Mesendoderm (in vitro differentiated cells): Measurements from ENCODE around the gene GFRA1.

Experiments used
- DNase-seq: peaks from one replicate; pipeline ENCODE4 v3.0.0; 2013
- H2AK5ac ChIP-seq: 2 replicates; pipeline ENCODE4 v1.6.1; 2013; ENCODE audit warnings: low read length, inconsistent platforms
- H2BK120ac ChIP-seq: 2 replicates; pipeline ENCODE4 v1.6.1; 2013; ENCODE audit warnings: low read depth, mild to moderate bottlenecking, low read length, moderate library complexity, mixed read lengths
- H2BK15ac ChIP-seq: replicated peaks from 2 replicates; pipeline ENCODE4 v1.6.1; 2013; ENCODE audit warnings: low read depth, mild to moderate bottlenecking, moderate library complexity
- H2BK5ac ChIP-seq: 2 replicates; pipeline ENCODE4 v1.6.1; 2013; ENCODE audit warnings: low read length, inconsistent platforms
- H3K18ac ChIP-seq: 2 replicates; pipeline ENCODE4 v1.6.1; 2013; ENCODE audit warnings: mild to moderate bottlenecking, low read length, mixed read lengths
- H3K23ac ChIP-seq: one replicate; pipeline ENCODE4 v1.6.1; 2013; ENCODE audit warnings: low read length
- H3K27ac ChIP-seq: 2 replicates; pipeline ENCODE4 v1.5.1; 2013; ENCODE audit warnings: low read depth, mild to moderate bottlenecking, inconsistent platforms, low read length, moderate library complexity
- H3K27me3 ChIP-seq: 2 replicates; pipeline ENCODE4 v1.6.1; 2013; ENCODE audit warnings: low read length, control low read depth, mild to moderate bottlenecking, inconsistent platforms; ENCODE audit not compliant: insufficient read depth, poor library complexity
- H3K36me3 ChIP-seq: 2 replicates; pipeline ENCODE4 v1.6.1; 2013; ENCODE audit warnings: low read length, inconsistent platforms; ENCODE audit not compliant: control insufficient read depth, insufficient read depth
- H3K4ac ChIP-seq: one replicate; pipeline ENCODE4 v1.6.1; 2013; ENCODE audit warnings: low read depth, mild to moderate bottlenecking, low read length, moderate library complexity
- H3K4me1 ChIP-seq: 2 replicates; pipeline ENCODE4 v1.6.1; 2013; ENCODE audit warnings: low read depth, low read length, inconsistent platforms; ENCODE audit not compliant: control insufficient read depth
- H3K4me2 ChIP-seq: 2 replicates; pipeline ENCODE4 v1.6.1; 2013; ENCODE audit warnings: low read length
- H3K4me3 ChIP-seq: 2 replicates; pipeline ENCODE4 v1.5.1; 2013; ENCODE audit warnings: mild to moderate bottlenecking, low read length
- H3K56ac ChIP-seq: one replicate; pipeline ENCODE4 v1.6.1; 2013; ENCODE audit warnings: low read length
- H3K79me1 ChIP-seq: 2 replicates; pipeline ENCODE4 v1.6.1; 2013; ENCODE audit warnings: low read length, inconsistent platforms
- H3K79me2 ChIP-seq: 2 replicates; pipeline ENCODE4 v1.6.1; 2013; ENCODE audit warnings: mild to moderate bottlenecking, low read length; ENCODE audit not compliant: control insufficient read depth, insufficient read depth
- H3K9ac ChIP-seq: 2 replicates; pipeline ENCODE4 v1.6.1; 2013; ENCODE audit warnings: low read length, inconsistent platforms
- H4K5ac ChIP-seq: one replicate; pipeline ENCODE4 v1.6.1; 2013; ENCODE audit warnings: low read length
- H4K8ac ChIP-seq: one replicate; pipeline ENCODE4 v1.6.1; 2013; ENCODE audit warnings: low read depth, mild to moderate bottlenecking, control low read depth, low read length, moderate library complexity
- WGBS: extraction: QIAGEN DNeasy Blood & Tissue Kit; methylation state at CpG from one replicate; pipeline ENCODE4 v1.1.7; 2013; ENCODE audit warnings: low lambda C conversion rate, missing lambda C conversion rate; ENCODE audit not compliant: insufficient coverage; ENCODE audit errors: extremely low coverage; 5-methylcytosine and 5-hydroxymethylcytosine counted together

The GFRA1 gene

DNA sequence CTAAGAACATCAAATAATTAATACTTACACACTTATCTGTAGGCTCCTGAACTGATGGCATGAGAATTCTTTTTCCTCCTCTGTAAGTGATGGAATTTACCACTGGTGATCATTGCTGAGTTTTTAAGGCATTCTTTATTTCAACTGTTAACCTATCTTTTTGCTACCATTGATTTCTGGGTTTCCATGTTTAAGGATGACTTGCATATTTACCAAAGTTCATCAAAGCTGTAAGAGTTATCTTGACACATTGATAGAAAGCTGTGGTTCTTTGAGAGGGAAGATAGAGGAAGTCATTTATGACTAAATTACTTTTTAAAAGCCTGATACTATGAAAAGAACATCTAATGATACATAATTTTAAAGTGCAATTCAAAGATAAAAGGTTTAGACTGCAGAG, 19.5 kb upstream of the GFRA1 start:
- Histone ChIP-seq H3K9ac (no peak overlapping the region), H3K18ac (no peak overlapping the region), H3K4me3 (no peak overlapping the region), H3K56ac (no peak overlapping the region), H3K27me3 (no peaks in the 10 kb centered on the region), H3K4me2 (no peak overlapping the region), H2BK5ac (no peak overlapping the region), H4K8ac (no peak overlapping the region), H2BK120ac (no peak overlapping the region), H3K79me1 (no peaks in the 10 kb centered on the region), H3K27ac (no peak overlapping the region), H4K5ac (no peak overlapping the region), H2BK15ac (no peak overlapping the region), H2AK5ac (no peak overlapping the region), H3K23ac (no peak overlapping the region), H3K36me3 (no peaks in the 10 kb centered on the region), H3K4ac (no peak overlapping the region), H3K79me2 (no peaks in the 10 kb centered on the region), H3K4me1 (no peaks in the 10 kb centered on the region)
- DNase-seq = no peak

DNA sequence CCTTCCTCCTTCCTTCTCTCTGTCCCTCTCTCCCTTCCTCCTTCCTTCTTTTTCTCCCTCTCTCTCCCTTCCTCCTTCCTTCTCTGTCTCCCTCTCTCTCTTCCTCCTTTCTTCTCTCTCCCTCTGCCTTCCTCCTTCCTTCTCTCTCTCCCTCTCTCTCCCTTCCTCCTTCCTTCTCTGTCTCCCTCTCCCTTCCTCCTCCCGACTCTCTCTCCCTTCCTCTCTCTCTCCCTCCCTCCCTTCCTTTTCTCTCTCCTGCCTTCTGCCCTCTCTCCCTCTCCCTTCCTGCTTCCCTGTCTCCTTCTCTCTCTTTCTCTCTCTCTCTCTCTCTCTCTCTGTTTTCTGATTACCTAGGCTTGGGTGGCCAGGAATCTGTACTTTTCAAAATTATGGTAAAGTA, 16.6 kb upstream of the GFRA1 start:
- no peak overlapping the region for H4K5ac ChIP-seq
- H2BK15ac ChIP-seq = no peak overlapping the region
- H3K4me3 ChIP-seq = no peak overlapping the region
- H4K8ac ChIP-seq = no peak overlapping the region
- H3K9ac ChIP-seq = no peak overlapping the region
- H3K4me2 ChIP-seq = no peak overlapping the region
- no peak overlapping the region for H3K18ac ChIP-seq
- H3K79me2 ChIP-seq = no peaks in the 10 kb centered on the region
- no peak overlapping the region for H2BK5ac ChIP-seq
- no peak overlapping the region for H2BK120ac ChIP-seq
- H3K36me3 ChIP-seq = no peaks in the 10 kb centered on the region
- H2AK5ac ChIP-seq = no peak overlapping the region
- no peaks in the 10 kb centered on the region for H3K4me1 ChIP-seq
- H3K56ac ChIP-seq = no peak overlapping the region
- H3K4ac ChIP-seq = no peak overlapping the region
- H3K23ac ChIP-seq = no peak overlapping the region
- H3K27me3 ChIP-seq = no peaks in the 10 kb centered on the region
- no peak for DNase-seq
- no CpG with 5 or more reads among the region's 1 CpG for WGBS
- H3K27ac ChIP-seq = no peak overlapping the region
- H3K79me1 ChIP-seq = no peaks in the 10 kb centered on the region

DNA sequence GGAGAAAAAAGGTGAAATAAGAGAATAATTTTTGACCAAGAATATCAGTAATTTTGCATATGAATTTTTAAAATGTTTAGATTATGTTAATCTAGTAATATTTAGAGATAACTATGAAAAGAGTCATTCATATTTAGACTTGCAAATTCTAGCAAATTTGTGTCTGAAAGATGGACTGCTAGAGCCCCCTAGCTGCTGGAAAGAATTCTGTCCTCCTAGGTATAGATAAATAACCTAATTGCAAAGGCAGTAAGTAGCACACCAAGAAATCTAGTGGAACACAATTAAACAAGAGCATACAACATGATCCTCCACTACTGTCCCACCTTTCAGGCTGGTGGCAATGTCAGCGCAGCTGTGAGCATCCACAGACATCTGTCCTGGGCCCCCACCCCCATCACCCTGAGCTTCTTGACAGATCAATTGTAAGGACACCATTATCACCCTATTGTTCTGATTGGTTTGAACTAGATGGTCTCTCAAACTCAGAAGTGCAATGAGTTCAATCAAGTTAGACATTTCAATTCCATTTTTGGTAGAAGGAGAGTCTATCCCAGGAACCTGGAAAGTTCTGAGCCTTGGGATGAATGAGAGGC, 15.0 kb upstream of the GFRA1 start:
- no peak overlapping the region for H2BK15ac ChIP-seq
- H3K18ac ChIP-seq = no peak overlapping the region
- H2AK5ac ChIP-seq = no peak overlapping the region
- no peak overlapping the region for H3K56ac ChIP-seq
- no peaks in the 10 kb centered on the region for H3K79me1 ChIP-seq
- H3K4me1 ChIP-seq = no peaks in the 10 kb centered on the region
- H2BK120ac ChIP-seq = no peak overlapping the region
- no peak overlapping the region for H3K4me2 ChIP-seq
- H3K36me3 ChIP-seq = no peaks in the 10 kb centered on the region
- no peaks in the 10 kb centered on the region for H3K79me2 ChIP-seq
- DNase-seq = peak; percentile 48
- no CpG with 5 or more reads among the region's 1 CpG for WGBS
- no peaks in the 10 kb centered on the region for H3K27me3 ChIP-seq
- no peak overlapping the region for H3K27ac ChIP-seq
- no peak overlapping the region for H3K4me3 ChIP-seq
- H2BK5ac ChIP-seq = no peak overlapping the region
- H3K4ac ChIP-seq = no peak overlapping the region
- no peak overlapping the region for H4K8ac ChIP-seq
- no peak overlapping the region for H3K23ac ChIP-seq
- H4K5ac ChIP-seq = no peak overlapping the region
- H3K9ac ChIP-seq = no peak overlapping the region

DNA sequence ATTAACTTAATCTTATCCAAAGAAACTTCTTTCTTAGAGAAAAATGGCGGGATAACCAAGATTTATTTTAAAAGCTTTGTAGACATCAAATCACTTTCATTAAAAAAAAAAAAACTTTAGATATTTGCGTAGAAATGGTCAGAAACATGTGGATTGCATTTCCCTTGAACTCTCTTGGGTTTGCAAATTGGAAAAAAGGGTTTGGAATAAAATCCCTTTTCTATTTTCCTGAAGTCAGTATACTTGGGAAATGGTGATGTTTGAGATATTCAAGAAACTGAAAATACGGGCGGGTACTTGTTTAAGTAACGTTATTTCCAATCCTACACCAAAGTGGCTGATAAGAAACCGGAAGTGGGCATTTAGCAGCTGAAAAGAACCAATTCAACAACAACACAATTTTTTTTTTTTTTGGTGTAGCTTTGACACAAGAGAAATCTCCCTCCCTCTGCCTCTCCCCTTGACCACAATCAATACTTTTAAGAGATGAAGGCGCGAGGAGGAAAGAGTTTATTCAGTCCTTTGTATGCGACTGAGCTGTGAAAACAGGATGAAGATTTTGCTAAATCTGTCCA, 13.7 kb upstream of the GFRA1 start:
- Histone ChIP-seq H3K4me2 (no peak overlapping the region), H2BK5ac (no peak overlapping the region), H3K79me1 (no peaks in the 10 kb centered on the region), H3K27ac (no peak overlapping the region), H3K9ac (no peak overlapping the region), H4K8ac (no peak overlapping the region), H3K36me3 (no peaks in the 10 kb centered on the region), H2BK120ac (no peak overlapping the region), H3K56ac (no peak overlapping the region), H3K4me3 (no peak overlapping the region), H4K5ac (no peak overlapping the region), H3K4ac (no peak overlapping the region), H3K27me3 (no peaks in the 10 kb centered on the region), H3K4me1 (no peaks in the 10 kb centered on the region), H3K79me2 (no peaks in the 10 kb centered on the region), H2BK15ac (no peak overlapping the region), H3K18ac (no peak overlapping the region), H3K23ac (no peak overlapping the region), H2AK5ac (no peak overlapping the region)
- no CpG with 5 or more reads among the region's 9 CpGs for WGBS
- no peak for DNase-seq

DNA sequence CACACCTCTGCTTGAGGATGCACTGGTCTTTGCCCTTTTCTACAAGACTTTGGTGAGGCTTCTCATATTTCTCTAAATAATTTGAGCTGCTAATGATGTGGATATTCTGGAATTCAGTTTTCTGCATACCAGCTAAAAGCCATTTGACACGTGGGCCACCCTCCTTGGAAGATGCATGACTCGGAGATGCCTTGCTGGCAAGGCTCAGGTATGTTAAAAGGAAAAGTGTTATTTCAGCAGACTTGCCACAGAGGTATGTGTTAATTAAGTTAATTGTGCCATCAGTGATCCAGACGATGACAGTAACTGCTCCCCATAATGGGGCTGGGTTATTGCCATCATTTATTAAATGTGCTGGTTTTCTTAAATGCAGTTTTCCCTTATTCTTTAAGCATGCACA, 8.8 kb upstream of the GFRA1 start:
- Histone ChIP-seq H3K79me2 (no peaks in the 10 kb centered on the region), H3K27me3 (no peaks in the 10 kb centered on the region), H3K56ac (no peak overlapping the region), H3K4me1 (no peaks in the 10 kb centered on the region), H3K4ac (no peak overlapping the region), H4K8ac (no peak overlapping the region), H2BK120ac (no peak overlapping the region), H2AK5ac (no peak overlapping the region), H4K5ac (no peak overlapping the region), H2BK15ac (no peak overlapping the region), H3K23ac (no peak overlapping the region), H3K4me3 (no peak overlapping the region), H2BK5ac (no peak overlapping the region), H3K9ac (no peak overlapping the region), H3K27ac (no peak overlapping the region), H3K4me2 (no peak overlapping the region), H3K18ac (no peak overlapping the region), H3K79me1 (no peaks in the 10 kb centered on the region), H3K36me3 (no peaks in the 10 kb centered on the region)
- peak; percentile 56 for DNase-seq
- no CpG with 5 or more reads among the region's 3 CpGs for WGBS

DNA sequence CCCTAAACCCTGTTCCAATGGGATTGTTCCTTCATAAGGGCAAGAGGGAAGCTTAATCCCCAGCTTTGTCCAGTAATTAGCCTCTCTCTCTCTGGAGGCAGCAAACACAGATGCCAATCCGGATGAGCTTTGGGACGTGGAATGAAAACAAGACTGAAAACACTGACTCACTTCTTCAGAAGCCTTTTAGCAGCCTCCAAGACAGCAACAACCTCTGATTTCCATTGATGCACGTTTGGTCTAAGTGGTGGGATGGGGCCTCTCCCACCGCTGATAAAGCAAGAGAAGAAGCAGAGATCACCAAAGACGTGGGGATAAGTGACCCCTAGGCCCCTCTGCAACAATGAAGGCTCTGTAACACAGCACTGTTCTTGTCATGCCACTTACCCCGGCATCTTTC, 5.8 kb upstream of the GFRA1 start:
- WGBS = no CpG with 5 or more reads among the region's 6 CpGs

More for the DNA sequence above, 5.8 kb upstream of the GFRA1 start:
- Histone ChIP-seq H2BK5ac (no peak overlapping the region), H3K4me2 (no peak overlapping the region), H2BK120ac (no peak overlapping the region), H2BK15ac (no peak overlapping the region), H3K79me2 (no peaks in the 10 kb centered on the region), H3K4me1 (no peaks in the 10 kb centered on the region), H3K27me3 (peaks cover 5% of the 10 kb centered on the region), H3K23ac (no peak overlapping the region), H3K79me1 (no peaks in the 10 kb centered on the region), H3K36me3 (no peaks in the 10 kb centered on the region), H3K4ac (no peak overlapping the region), H4K5ac (no peak overlapping the region), H3K56ac (no peak overlapping the region), H2AK5ac (no peak overlapping the region), H3K27ac (no peak overlapping the region), H3K4me3 (no peak overlapping the region), H3K18ac (no peak overlapping the region), H4K8ac (no peak overlapping the region), H3K9ac (no peak overlapping the region)
- no peak for DNase-seq
